Gastroesophageal sphincter (tissue), 3 donors: ENCODE results near the gene PRTFDC1.

Experiments
- CTCF ChIP-seq, 4 experiments: fragments of 200-600 bp in 2 of 4; fragments of 450-650 bp in 2 of 4; sonication (generic) in 1 of 4; IDR thresholded peaks; one replicate each; pipeline ENCODE4 v1.5.1; 2017 to 2019; ENCODE audit warnings: antibody characterized with exemption in 4 of 4, mild to moderate bottlenecking in 2 of 4, moderate library complexity in 2 of 4
- EP300 ChIP-seq: sonication (generic); formaldehyde crosslinking; IDR thresholded peaks from one replicate; pipeline ENCODE4 v1.6.1; 2017; ENCODE audit warnings: antibody characterized with exemption, mild to moderate bottlenecking
- POLR2A ChIP-seq, 2 donors: fragments of 450-650 bp; IDR thresholded peaks; one replicate each; pipeline ENCODE4 v1.6.1; 2017; ENCODE audit warnings: antibody characterized with exemption in 2 of 2, mild to moderate bottlenecking in 2 of 2, moderate library complexity in 1 of 2
- POLR2AphosphoS5 ChIP-seq: sonication (generic); formaldehyde crosslinking; IDR thresholded peaks from one replicate; pipeline ENCODE4 v1.6.1; 2017; ENCODE audit warnings: antibody characterized with exemption

DNA sequence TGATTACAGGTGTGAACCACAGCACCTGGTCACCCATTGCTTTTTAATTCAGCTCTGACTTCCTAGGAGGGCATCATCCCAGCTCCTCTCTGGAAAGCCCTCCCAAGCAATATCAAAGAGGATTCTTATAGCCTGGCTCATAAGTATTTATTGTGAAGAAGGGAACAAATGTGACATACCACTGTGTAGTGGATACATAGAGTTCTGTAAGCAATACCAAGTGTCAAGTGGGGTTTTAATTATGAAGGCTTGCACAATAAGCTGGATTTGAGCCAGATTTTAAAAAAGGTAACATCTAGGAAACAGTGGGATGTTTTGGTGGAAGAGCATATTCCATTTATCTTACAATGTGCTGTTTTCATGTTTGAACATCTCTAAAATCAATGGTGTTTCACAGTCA is 19.0 kb upstream of the PRTFDC1 start:
- no peak for TF ChIP-seq CTCF (IDR thresholded peaks at IDR 0.05)
- TF ChIP-seq POLR2A (IDR thresholded peaks at IDR 0.05), result no peak
- TF ChIP-seq EP300, result no peak
- TF ChIP-seq POLR2AphosphoS5, result no peak
